ENCODE results near the gene SYCP3.
"Not testable (repeated sequence)": the region's sequence is repeated elsewhere in the genome, so short reads cannot be mapped to it uniquely, and the experiment has no call there.

Gene SYCP3

GRCh38 chr12:101759396-101760047, 20.3 kb upstream of the SYCP3 start:
- DNase-seq = no peak

GRCh38 chr12:101750152-101750551, 10.9 kb upstream of the SYCP3 start:
- DNase-seq = no peak

GRCh38 chr12:101749657-101750056, 10.4 kb upstream of the SYCP3 start:
- DNase-seq = no peak

GRCh38 chr12:101748907-101749306, 9.6 kb upstream of the SYCP3 start:
- DNase-seq = no peak

- DNase-seq = no peak
These were observed 8.4 kb upstream of the SYCP3 start for GRCh38 chr12:101747697-101748096.

GRCh38 chr12:101746661-101747060, 7.4 kb upstream of the SYCP3 start:
- no peak for DNase-seq

GRCh38 chr12:101746196-101746595, 6.9 kb upstream of the SYCP3 start:
- DNase-seq = no peak

GRCh38 chr12:101745481-101745880, 6.2 kb upstream of the SYCP3 start:
- DNase-seq = no peak

- no peak for DNase-seq
These were observed 4.6 kb upstream of the SYCP3 start for GRCh38 chr12:101743724-101744472.

GRCh38 chr12:101743242-101743641, 4.0 kb upstream of the SYCP3 start:
- no peak for DNase-seq

GRCh38 chr12:101740980-101741379, 1.7 kb upstream of the SYCP3 start:
- DNase-seq = no peak

GRCh38 chr12:101740566-101740965, 1.3 kb upstream of the SYCP3 start:
- DNase-seq = no peak

- no peak for DNase-seq
These were observed 1.8 kb downstream of the SYCP3 start for GRCh38 chr12:101737476-101737875.

GRCh38 chr12:101734482-101734881, 4.8 kb downstream of the SYCP3 start:
- DNase-seq = not testable (repeated sequence)

GRCh38 chr12:101733166-101733565, 6.1 kb downstream of the SYCP3 start:
- DNase-seq = no peak

- no peak for DNase-seq
These were observed 6.9 kb downstream of the SYCP3 start for GRCh38 chr12:101732318-101732717.

- DNase-seq = no peak
These were observed 9.4 kb downstream of the SYCP3 start for GRCh38 chr12:101729842-101730241.

GRCh38 chr12:101727098-101727497, 12.2 kb downstream of the SYCP3 start:
- DNase-seq = no peak

- no peak for DNase-seq
These were observed 16.9 kb downstream of the SYCP3 start for GRCh38 chr12:101722392-101722791.

- DNase-seq = no peak
These were observed 19.1 kb downstream of the SYCP3 start for GRCh38 chr12:101720118-101720517.

GRCh38 chr12:101719566-101719965, 19.7 kb downstream of the SYCP3 start:
- no peak for DNase-seq

- no peak for DNase-seq
These were observed 24.3 kb downstream of the SYCP3 start for GRCh38 chr12:101714877-101715444.

- no peak for DNase-seq
These were observed 25.3 kb downstream of the SYCP3 start for GRCh38 chr12:101713930-101714329.

GRCh38 chr12:101713059-101713682, 26.1 kb downstream of the SYCP3 start:
- DNase-seq = no peak

Measured in stimulated activated CD4-positive, alpha-beta T cell treated with anti-CD3 and anti-CD28 coated beads, Interleukin-15, amount 100 ng/mL, for 24 hours (primary cell).